ENCODE measurements around the gene NDUFS5. TPM values are rescaled to one million over a fixed set of nuclear protein-coding genes. Genes with fewer than 3 reads are reported as not detected.
A peak's percentile ranks its signal among the peaks of the same experiment; 100 is the strongest.
"Not testable (repeated sequence)": the region's sequence is repeated elsewhere in the genome, so short reads cannot be mapped to it uniquely, and the experiment has no call there.

NDUFS5 gene
- total RNA-seq, 1 donor from 2014 or later: 200 TPM

DNA sequence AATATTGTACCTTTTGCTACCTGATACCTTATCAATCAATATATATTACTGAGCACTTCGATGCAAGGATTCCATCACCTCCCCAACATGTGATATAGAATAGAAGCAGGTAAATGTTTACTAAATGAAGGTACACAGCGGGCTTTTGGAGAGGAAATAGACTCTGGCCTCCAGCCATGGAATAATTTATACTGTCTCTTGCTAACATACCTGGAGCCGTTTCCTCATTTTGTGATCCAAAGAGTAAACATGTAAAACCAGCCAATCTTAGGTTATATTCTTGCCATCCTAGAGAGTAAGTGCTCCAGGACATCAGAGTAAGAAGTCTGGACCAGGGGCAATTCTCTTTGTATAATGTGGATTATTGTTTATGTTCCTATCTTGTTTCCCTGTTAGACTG is 39.4 kb downstream of the NDUFS5 start:
- no peaks in the 10 kb centered on the region for H3K27me3 Mint-ChIP-seq (ENCODE audit: unreplicated experiment)
- no peak overlapping the region for H3K27ac Mint-ChIP-seq (ENCODE audit: unreplicated experiment)
- TF ChIP-seq, protein P1, sequence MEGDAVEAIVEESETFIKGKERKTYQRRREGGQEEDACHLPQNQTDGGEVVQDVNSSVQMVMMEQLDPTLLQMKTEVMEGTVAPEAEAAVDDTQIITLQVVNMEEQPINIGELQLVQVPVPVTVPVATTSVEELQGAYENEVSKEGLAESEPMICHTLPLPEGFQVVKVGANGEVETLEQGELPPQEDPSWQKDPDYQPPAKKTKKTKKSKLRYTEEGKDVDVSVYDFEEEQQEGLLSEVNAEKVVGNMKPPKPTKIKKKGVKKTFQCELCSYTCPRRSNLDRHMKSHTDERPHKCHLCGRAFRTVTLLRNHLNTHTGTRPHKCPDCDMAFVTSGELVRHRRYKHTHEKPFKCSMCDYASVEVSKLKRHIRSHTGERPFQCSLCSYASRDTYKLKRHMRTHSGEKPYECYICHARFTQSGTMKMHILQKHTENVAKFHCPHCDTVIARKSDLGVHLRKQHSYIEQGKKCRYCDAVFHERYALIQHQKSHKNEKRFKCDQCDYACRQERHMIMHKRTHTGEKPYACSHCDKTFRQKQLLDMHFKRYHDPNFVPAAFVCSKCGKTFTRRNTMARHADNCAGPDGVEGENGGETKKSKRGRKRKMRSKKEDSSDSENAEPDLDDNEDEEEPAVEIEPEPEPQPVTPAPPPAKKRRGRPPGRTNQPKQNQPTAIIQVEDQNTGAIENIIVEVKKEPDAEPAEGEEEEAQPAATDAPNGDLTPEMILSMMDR (IDR thresholded peaks at IDR 0.05; ENCODE audit: unreplicated experiment): no peak
- peaks cover 3% of the 10 kb centered on the region for H3K36me3 Mint-ChIP-seq (ENCODE audit: low read depth, unreplicated experiment)
- no peaks in the 10 kb centered on the region for H3K4me1 Mint-ChIP-seq (ENCODE audit: unreplicated experiment)
- H3K4me3 Mint-ChIP-seq (ENCODE audit: unreplicated experiment): no peak overlapping the region
- DNase-seq (ENCODE audit: low spot score): no peak
- no peaks in the 10 kb centered on the region for H3K9me3 Mint-ChIP-seq (ENCODE audit: unreplicated experiment)

DNA sequence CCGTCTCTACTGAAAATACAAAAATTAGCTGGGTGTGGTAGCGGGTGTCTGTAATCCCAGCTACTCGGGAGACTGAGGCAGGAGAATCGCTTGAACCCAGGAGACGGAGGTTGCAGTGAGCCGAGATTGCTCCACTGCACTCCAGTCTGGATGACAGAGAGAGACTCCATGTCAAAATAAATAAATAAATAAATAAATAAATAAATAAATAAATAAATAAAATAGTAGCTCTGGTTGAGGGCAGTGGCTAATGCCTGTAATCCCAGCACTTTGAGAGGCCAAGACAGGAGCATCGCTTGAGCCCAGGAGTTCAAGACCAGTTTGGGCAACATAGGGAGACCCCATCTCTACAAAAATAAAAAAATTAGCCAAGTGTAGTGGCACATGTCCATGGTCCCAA is 42.1 kb downstream of the NDUFS5 start:
- not testable (repeated sequence) for H3K27me3 Mint-ChIP-seq (ENCODE audit: unreplicated experiment); H3K9me3 Mint-ChIP-seq (ENCODE audit: unreplicated experiment); DNase-seq (ENCODE audit: low spot score); H3K27ac Mint-ChIP-seq (ENCODE audit: unreplicated experiment); H3K4me1 Mint-ChIP-seq (ENCODE audit: unreplicated experiment); H3K36me3 Mint-ChIP-seq (ENCODE audit: low read depth, unreplicated experiment); H3K4me3 Mint-ChIP-seq (ENCODE audit: unreplicated experiment)

DNA sequence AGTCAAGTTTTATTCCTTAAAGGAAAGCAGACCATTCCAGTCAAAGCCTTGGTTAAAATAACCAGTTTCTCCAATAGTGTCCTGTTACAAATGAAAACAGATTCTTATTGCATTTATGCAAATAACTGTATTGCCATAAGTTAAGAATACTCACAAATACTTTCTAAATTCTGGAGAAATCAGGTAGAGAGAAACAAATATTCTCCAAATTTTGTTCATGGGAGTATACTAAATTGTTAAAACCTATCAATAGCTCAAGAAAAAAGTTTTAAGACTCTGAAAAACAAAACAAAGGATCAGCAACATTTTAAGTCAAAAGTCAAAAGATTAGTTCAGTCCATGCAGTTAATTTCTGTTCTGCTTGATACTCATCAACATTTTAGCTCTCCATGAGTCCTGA is 45.4 kb downstream of the NDUFS5 start:
- not testable (repeated sequence) for H3K9me3 Mint-ChIP-seq (ENCODE audit: unreplicated experiment); H3K4me1 Mint-ChIP-seq (ENCODE audit: unreplicated experiment); DNase-seq (ENCODE audit: low spot score); H3K27ac Mint-ChIP-seq (ENCODE audit: unreplicated experiment); H3K4me3 Mint-ChIP-seq (ENCODE audit: unreplicated experiment); H3K27me3 Mint-ChIP-seq (ENCODE audit: unreplicated experiment); H3K36me3 Mint-ChIP-seq (ENCODE audit: low read depth, unreplicated experiment)

DNA sequence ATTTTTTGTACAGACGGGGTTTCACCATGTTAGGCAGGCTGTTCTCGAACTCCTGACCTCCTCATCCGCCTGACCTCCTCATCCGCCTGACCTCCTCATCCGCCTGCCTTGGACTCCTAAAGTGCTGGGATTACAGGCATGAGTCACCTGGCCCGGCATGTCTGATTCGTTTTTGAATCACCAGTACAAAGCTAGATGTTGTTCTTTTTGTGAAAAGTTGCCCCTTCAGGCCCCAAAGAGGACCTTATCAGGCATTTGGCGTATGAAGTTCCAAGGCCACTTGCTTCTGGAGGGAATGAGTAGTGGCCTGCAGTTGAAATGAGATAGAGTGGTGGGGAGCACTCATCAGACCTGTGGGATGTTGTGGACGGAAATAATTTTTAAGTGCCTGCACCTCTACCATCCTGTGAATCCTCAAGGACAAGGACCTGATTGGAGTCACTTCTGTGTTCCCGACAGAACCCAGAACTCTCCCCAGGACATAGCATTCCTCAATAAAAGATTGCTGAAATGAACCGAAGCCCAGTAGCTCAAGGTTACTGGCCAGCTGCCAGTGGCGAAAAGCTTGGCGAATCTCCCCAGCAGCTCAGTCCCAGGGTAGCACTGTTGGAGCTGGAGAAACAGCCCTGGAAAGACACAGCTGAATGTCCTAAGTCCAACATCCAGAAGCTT is 50.1 kb downstream of the NDUFS5 start:
- no peaks in the 10 kb centered on the region for H3K36me3 Mint-ChIP-seq (ENCODE audit: low read depth, unreplicated experiment)
- peaks cover 2% of the 10 kb centered on the region for H3K4me1 Mint-ChIP-seq (ENCODE audit: unreplicated experiment)
- H3K27ac Mint-ChIP-seq (ENCODE audit: unreplicated experiment): no peak overlapping the region
- H3K9me3 Mint-ChIP-seq (ENCODE audit: unreplicated experiment): no peaks in the 10 kb centered on the region
- TF ChIP-seq, protein P1 (IDR thresholded peaks at IDR 0.05; ENCODE audit: unreplicated experiment): no peak
- DNase-seq (ENCODE audit: low spot score): no peak
- peaks cover 11% of the 10 kb centered on the region for H3K27me3 Mint-ChIP-seq (ENCODE audit: unreplicated experiment)
- no peak overlapping the region for H3K4me3 Mint-ChIP-seq (ENCODE audit: unreplicated experiment)

DNA sequence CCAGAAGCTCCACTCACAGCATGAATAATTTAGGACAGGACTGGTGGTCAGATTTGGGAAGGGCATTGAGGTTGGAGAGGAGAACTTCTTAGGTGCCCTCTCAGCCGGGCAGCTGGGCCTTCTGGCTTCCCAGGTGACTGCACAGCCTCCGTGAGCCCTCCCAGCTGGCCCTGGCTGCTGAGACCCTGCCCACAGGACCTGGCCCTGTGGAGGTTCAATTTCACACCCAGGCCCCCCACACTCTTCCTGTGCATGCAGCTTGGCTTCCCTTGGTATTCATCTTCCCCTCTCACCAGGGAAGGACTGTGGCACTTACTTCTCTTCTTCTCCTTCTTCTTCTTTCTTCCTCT is 50.6 kb downstream of the NDUFS5 start:
- Mint-ChIP-seq H3K9me3 (ENCODE audit: unreplicated experiment) (no peaks in the 10 kb centered on the region), H3K4me1 (ENCODE audit: unreplicated experiment) (peaks cover 2% of the 10 kb centered on the region), H3K36me3 (ENCODE audit: low read depth, unreplicated experiment) (no peaks in the 10 kb centered on the region), H3K27ac (ENCODE audit: unreplicated experiment) (no peak overlapping the region), H3K27me3 (ENCODE audit: unreplicated experiment) (peaks cover 11% of the 10 kb centered on the region), H3K4me3 (ENCODE audit: unreplicated experiment) (no peak overlapping the region)
- no peak for DNase-seq (ENCODE audit: low spot score)
- TF ChIP-seq, protein P1 (IDR thresholded peaks at IDR 0.05; ENCODE audit: unreplicated experiment): no peak

DNA sequence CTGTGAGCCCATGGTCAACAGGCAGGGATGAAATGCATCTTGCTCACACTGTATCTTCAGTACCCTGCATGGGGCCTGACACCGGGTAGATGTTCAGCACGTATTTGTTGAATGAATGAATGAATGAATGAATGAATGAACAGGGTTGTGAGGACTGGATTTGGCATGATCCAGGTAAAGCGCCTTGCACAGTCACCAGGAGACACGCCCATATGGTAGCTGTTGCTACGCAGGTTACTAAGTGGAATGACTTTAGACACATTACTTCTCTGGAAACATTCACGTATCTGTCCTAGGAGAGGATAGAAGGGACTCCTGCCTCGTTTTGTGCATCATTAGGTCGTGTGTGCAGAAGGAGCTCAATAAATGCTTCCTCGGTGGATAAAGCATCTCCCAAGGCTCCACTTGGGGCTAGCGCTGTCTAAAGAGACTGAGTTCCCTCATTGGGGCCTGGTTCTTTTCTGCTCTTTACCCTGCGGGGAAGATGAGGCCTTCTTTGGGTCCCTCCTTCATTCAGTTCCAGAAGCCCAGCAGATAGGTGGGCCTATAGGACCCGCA is 54.2 kb downstream of the NDUFS5 start:
- H3K9me3 Mint-ChIP-seq (ENCODE audit: unreplicated experiment): no peaks in the 10 kb centered on the region
- H3K36me3 Mint-ChIP-seq (ENCODE audit: low read depth, unreplicated experiment): no peaks in the 10 kb centered on the region
- TF ChIP-seq, protein P1 (IDR thresholded peaks at IDR 0.05; ENCODE audit: unreplicated experiment): no peak
- peaks cover 17% of the 10 kb centered on the region for H3K27me3 Mint-ChIP-seq (ENCODE audit: unreplicated experiment)
- no peak for DNase-seq (ENCODE audit: low spot score)
- peak overlapping the region; percentile 57 for H3K4me3 Mint-ChIP-seq (ENCODE audit: unreplicated experiment)
- H3K4me1 Mint-ChIP-seq (ENCODE audit: unreplicated experiment): peaks cover 6% of the 10 kb centered on the region
- H3K27ac Mint-ChIP-seq (ENCODE audit: unreplicated experiment): peak overlapping the region; percentile 72
